WERI-Rb-1 (cell line): ENCODE data around the gene CHAT.

ENCODE experiments used
- DNase-seq: peaks from one replicate; pipeline ENCODE4 v3.0.0-alpha.2; 2020
- H3K27ac ChIP-seq: fragments of 250-450 bp; sonication (Bioruptor Pico); 2 replicates; pipeline ENCODE4 v1.5.1; 2020; ENCODE audit warnings: mild to moderate bottlenecking, moderate library complexity
- H3K27me3 ChIP-seq: fragments of 250-450 bp; sonication (Bioruptor Pico); 2 replicates; pipeline ENCODE4 v1.5.1; 2021; ENCODE audit warnings: mild to moderate bottlenecking, low read depth, moderate library complexity; ENCODE audit not compliant: insufficient read depth, severe bottlenecking
- H3K36me3 ChIP-seq: fragments of 250-450 bp; sonication (Bioruptor Pico); 2 replicates; pipeline ENCODE4 v1.5.1; 2020; ENCODE audit warnings: mild to moderate bottlenecking, moderate library complexity
- H3K4me3 ChIP-seq: 2 replicates; pipeline ENCODE4 v1.5.1; 2011; ENCODE audit warnings: low read depth, mild to moderate bottlenecking, control low read depth, low read length
- H3K9me3 ChIP-seq: fragments of 250-450 bp; sonication (Bioruptor Pico); 2 replicates; pipeline ENCODE4 v1.5.1; 2021; ENCODE audit warnings: mild to moderate bottlenecking, moderate library complexity; ENCODE audit not compliant: severe bottlenecking
- CTCF ChIP-seq: IDR thresholded peaks from 2 replicates; pipeline ENCODE4 v1.5.1; 2011; ENCODE audit warnings: low read depth, mild to moderate bottlenecking, control low read depth, inconsistent platforms, low read length

CHAT gene

DNA sequence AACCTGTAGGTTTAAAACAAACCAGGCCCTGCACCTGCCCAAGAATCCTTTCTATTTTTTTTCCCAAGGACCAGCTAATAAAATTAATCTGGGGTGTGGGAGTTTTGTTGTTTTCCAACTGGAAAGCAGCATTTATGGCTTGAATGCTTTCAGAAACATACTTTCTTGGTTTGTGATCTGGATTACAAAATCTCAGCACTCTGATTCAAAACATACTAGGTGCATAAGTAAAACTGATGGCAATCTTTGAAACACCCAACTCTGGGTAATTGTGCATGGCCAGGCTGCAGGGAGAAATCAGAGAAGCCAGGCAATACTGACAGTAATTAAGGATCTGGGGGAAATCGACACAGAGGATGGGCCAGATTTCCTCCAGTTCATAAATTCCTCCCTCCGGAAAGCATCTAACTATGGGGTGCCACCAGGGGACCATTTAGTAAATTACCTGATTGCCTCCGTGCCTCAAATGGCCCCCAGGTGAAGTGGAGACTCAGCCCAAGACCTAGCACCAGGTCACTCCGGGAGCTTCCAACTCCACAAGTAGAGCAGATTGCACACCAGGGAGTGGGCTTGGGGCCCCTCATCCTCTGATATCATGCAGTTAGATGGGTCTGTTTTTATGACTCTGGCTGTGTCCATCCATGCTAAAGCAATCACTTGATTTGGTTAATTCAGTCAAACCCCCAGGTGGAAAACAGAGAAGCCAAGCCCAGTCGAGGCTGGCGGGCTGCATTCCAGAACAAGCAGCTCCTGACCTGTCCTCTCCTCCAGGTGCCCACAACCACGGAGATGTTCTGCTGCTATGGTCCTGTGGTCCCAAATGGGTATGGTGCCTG, 50.4 kb downstream of the CHAT start:
- no peaks in the 10 kb centered on the region for H3K9me3 ChIP-seq
- H3K36me3 ChIP-seq = no peaks in the 10 kb centered on the region
- H3K27ac ChIP-seq = no peak overlapping the region
- DNase-seq = no peak
- no peak for TF ChIP-seq CTCF
- H3K4me3 ChIP-seq = no peak overlapping the region
- H3K27me3 ChIP-seq = no peaks in the 10 kb centered on the region

GRCh38 chr10:49664842-49665355, 51.1 kb downstream of the CHAT start:
- Histone ChIP-seq H3K27ac (no peak overlapping the region), H3K36me3 (no peaks in the 10 kb centered on the region), H3K9me3 (no peaks in the 10 kb centered on the region), H3K27me3 (no peaks in the 10 kb centered on the region), H3K4me3 (no peak overlapping the region)
- TF ChIP-seq CTCF = no peak
- DNase-seq = no peak

DNA sequence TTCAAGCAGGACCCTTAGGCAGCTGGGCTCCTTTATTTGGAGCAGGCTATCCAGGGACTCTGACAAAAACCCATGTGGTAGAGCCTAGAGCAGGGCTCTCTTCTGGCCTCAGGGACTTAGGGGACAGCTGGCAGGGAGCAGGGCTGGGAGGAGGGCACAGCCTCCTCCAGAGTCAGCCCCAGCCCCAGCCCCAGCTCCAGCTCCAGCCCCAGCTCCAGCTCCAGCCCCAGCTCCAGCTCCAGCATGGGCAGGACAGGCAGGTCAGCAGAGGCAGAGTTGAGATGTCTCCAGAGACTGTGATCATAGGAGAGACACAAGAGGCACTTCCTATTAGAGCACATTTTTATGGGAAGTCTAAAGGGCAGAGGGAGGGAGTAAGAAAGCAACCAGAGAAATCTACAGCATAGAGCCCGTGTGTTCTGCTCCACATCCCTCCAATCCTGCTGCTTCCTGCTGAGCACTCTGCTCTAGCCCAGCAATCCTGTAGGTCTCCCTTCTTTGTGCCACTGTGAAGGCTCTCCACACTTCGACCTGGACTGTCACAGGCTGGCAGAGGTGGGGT, 52.3 kb downstream of the CHAT start:
- no peak for DNase-seq
- no peak overlapping the region for H3K4me3 ChIP-seq
- H3K27ac ChIP-seq = no peak overlapping the region
- H3K27me3 ChIP-seq = no peaks in the 10 kb centered on the region
- no peaks in the 10 kb centered on the region for H3K36me3 ChIP-seq
- TF ChIP-seq CTCF = no peak
- no peaks in the 10 kb centered on the region for H3K9me3 ChIP-seq

DNA sequence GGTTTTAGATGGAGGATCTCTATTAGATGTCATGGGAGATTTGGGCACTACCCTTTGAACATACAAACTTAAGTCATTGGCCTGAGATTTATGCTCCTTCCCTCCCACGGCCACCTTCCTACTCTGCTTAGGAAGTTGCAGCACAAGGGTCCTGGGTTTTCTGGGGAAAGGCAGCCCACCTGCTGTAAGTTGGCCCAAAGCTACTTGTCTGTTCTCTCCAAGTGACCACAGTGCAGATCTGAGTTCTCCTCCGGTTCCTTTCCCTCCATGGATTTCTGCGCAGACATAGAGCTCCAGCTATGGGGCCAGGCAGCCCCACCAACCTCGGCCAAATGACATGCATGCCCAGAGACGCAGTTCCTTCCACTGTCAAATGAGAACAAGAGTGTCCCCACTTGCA, 52.8 kb downstream of the CHAT start:
- Histone ChIP-seq H3K9me3 (no peaks in the 10 kb centered on the region), H3K36me3 (no peaks in the 10 kb centered on the region), H3K27ac (no peak overlapping the region), H3K4me3 (no peak overlapping the region), H3K27me3 (no peaks in the 10 kb centered on the region)
- no peak for TF ChIP-seq CTCF
- DNase-seq = no peak

- DNase-seq = no peak
- Histone ChIP-seq H3K27ac (no peak overlapping the region), H3K4me3 (no peak overlapping the region), H3K36me3 (no peaks in the 10 kb centered on the region), H3K27me3 (no peaks in the 10 kb centered on the region), H3K9me3 (no peaks in the 10 kb centered on the region)
- no peak for TF ChIP-seq CTCF
Observed at GRCh38 chr10:49667991-49668390, 54.2 kb downstream of the CHAT start.
